Psoas muscle (tissue), 8 donors: ENCODE results near the gene ARL6IP6. TPM values are rescaled to one million over a fixed set of nuclear protein-coding genes. Genes with fewer than 3 reads are reported as not detected.
"Not testable (repeated sequence)": the region's sequence is repeated elsewhere in the genome, so short reads cannot be mapped to it uniquely, and the experiment has no call there.

Experiments
- ATAC-seq, 4 donors: fragments of 200-7000 bp; cut with Tn5 transposase; one replicate each; pipeline ENCODE4 v1.9.1; 2020; ENCODE audit warnings: moderate library complexity in 3 of 4, mild to moderate bottlenecking in 2 of 4
- DNase-seq, 2 donors: peaks; one replicate each; pipeline ENCODE4 v3.0.0-alpha.2; 2020
- H3K27ac ChIP-seq: fragments of 200-600 bp; one replicate; pipeline ENCODE4 v1.8.0; 2022
- H3K27me3 ChIP-seq, 3 donors: fragments of 200-600 bp in 1 of 3; one replicate each; pipeline versions ENCODE4 v1.6.1 to v1.8.0; 2013 to 2022; ENCODE audit warnings: low read length in 2 of 3, mild to moderate bottlenecking in 2 of 3, moderate library complexity in 1 of 3; ENCODE audit not compliant: insufficient read depth in 3 of 3
- H3K36me3 ChIP-seq, 2 donors: fragments of 200-600 bp in 1 of 2; one replicate each; pipeline versions ENCODE4 v1.6.1 to v1.8.0; 2013 to 2022; ENCODE audit warnings: low read depth in 1 of 2, mild to moderate bottlenecking in 1 of 2, moderate library complexity in 1 of 2; ENCODE audit not compliant: insufficient read depth in 1 of 2
- H3K4me1 ChIP-seq: fragments of 200-600 bp; one replicate; pipeline ENCODE4 v1.8.0; 2022
- H3K4me3 ChIP-seq: fragments of 200-600 bp; one replicate; pipeline ENCODE4 v1.8.0; 2022; ENCODE audit warnings: mild to moderate bottlenecking
- H3K9me3 ChIP-seq: fragments of 200-600 bp; one replicate; pipeline ENCODE4 v1.8.0; 2022
- CTCF ChIP-seq: fragments of 200-600 bp; IDR thresholded peaks from one replicate; pipeline ENCODE4 v1.8.0; 2022; ENCODE audit warnings: antibody characterized with exemption
- WGBS, 3 donors: extraction: QIAGEN DNeasy Blood & Tissue Kit; methylation state at CpG; one replicate each; pipeline versions ENCODE4 v1.1.6 to v1.1.7; 2013; 5-methylcytosine and 5-hydroxymethylcytosine counted together
- intact Hi-C, 2 donors: fragments of 100-400 bp; cut with DNase I; formaldehyde crosslinking; loops; one replicate each; pipeline versions ENCODE4 v1.11.0 to v1.14.2; 2022
- polyA plus RNA-seq, 3 donors: library from polyadenylated mRNA; stranded (reverse); fragments of 200-250 nt; gene quantifications; one replicate each; pipeline ENCODE4 v1.2.3, GENCODE V29; 2013
- total RNA-seq, 4 donors: library from RNA; stranded (reverse); fragmentation: NEBNext Ultra II Directional in 2 of 4; extraction: Animal tissue kit (Norgen Biotek cat#: 25700) in 2 of 4; gene quantifications; one replicate each; pipeline versions ENCODE4 v1.2.1 to v1.2.4, GENCODE V29; 2021 to 2023
- donor health status: healthy with polysubstance abuse.
- donor health status: DM: no; HTN: no; CAD: no; lungs with moderate emphysema.
- donor health status: Bipolar disorder and iron deficiency.
- donor health status: healthy.
- donor health status: DM: yes; HTN: yes; CAD: no.
- donor health status: DM: no; HTN: no; CAD: no.
- donor health status: DM: no; HTN: no; CAD: no.
- donor health status: DM: yes; HTN: yes; CAD: no.

Gene ARL6IP6
- total and polyA plus RNA-seq, 7 donors = 3.0 to 7.8 (median 5.2) TPM

DNA sequence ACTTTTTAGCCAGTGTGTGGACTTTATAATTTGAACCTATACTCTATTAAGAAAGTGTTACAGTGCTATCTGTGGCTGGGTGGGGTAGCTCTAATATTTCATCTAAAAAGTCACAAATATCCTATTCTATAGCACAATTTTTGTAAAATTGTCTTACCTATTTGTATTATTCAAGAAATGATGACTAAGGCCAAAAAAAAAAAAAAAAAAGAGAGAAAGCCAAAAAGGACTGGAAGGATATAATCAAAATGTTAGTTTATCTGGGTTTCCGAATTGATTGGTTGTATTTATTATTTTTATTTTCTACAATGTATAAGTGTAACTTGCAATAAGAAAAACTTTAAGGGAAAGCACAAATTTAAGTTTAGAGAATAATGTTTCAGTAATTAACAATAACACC, 5.5 kb downstream of the ARL6IP6 start:
- intact Hi-C loops = no loop called here
- Histone ChIP-seq H3K4me1 (peaks cover 19% of the 10 kb centered on the region), H3K27me3 (no peaks in the 10 kb centered on the region), H3K9me3 (no peaks in the 10 kb centered on the region), H3K36me3 (peaks cover 0 to 9% of the 10 kb centered on the region in 2 donors), H3K27ac (no peak overlapping the region), H3K4me3 (no peak overlapping the region)
- no peak for ATAC-seq
- 93 to 96% (median 94%) methylated on average over 1 of the region's 1 CpG for WGBS, 3 donors
- no peak for TF ChIP-seq CTCF
- DNase-seq = no peak

- Histone ChIP-seq H3K4me1 (peaks cover 3% of the 10 kb centered on the region), H3K9me3 (no peaks in the 10 kb centered on the region), H3K36me3 (peaks cover 0 to 1% of the 10 kb centered on the region in 2 donors), H3K27ac (no peak overlapping the region), H3K4me3 (no peak overlapping the region), H3K27me3 (no peaks in the 10 kb centered on the region)
- no peak for DNase-seq
- no peak for TF ChIP-seq CTCF
- no peak for ATAC-seq
- intact Hi-C loops = no loop called here
- 92 to 96% (median 92%) methylated on average over 2 of the region's 2 CpGs for WGBS, 3 donors
Measured at GRCh38 chr2:152729844-152730243, 11.4 kb downstream of the ARL6IP6 start.

GRCh38 chr2:152730591-152731333, 12.3 kb downstream of the ARL6IP6 start:
- 94 to 97% (median 97%) methylated on average over 1 of the region's 1 CpG for WGBS, 3 donors
- ATAC-seq = peak; percentile 59 to 65 (median 60)

GRCh38 chr2:152737509-152737908, 19.1 kb downstream of the ARL6IP6 start:
- DNase-seq, H3K27ac ChIP-seq, H3K9me3 ChIP-seq, H3K4me3 ChIP-seq, H3K27me3 ChIP-seq, ATAC-seq, intact Hi-C loops, H3K4me1 ChIP-seq: not testable (repeated sequence)
- H3K36me3 ChIP-seq = peaks cover 3 to 30% of the 10 kb centered on the region in 2 donors
- 75 to 95% (median 87%) methylated on average over 1 of the region's 1 CpG for WGBS, 3 donors

More at GRCh38 chr2:152730591-152731333, 12.3 kb downstream of the ARL6IP6 start:
- DNase-seq = no peak
- H3K27me3 ChIP-seq = no peaks in the 10 kb centered on the region
- H3K4me1 ChIP-seq = peaks cover 3% of the 10 kb centered on the region
- TF ChIP-seq CTCF = no peak
- peaks cover 0 to 10% of the 10 kb centered on the region in 2 donors for H3K36me3 ChIP-seq
- no peaks in the 10 kb centered on the region for H3K9me3 ChIP-seq
- intact Hi-C loops = no loop called here
- no peak overlapping the region for H3K27ac ChIP-seq
- H3K4me3 ChIP-seq = no peak overlapping the region

DNA sequence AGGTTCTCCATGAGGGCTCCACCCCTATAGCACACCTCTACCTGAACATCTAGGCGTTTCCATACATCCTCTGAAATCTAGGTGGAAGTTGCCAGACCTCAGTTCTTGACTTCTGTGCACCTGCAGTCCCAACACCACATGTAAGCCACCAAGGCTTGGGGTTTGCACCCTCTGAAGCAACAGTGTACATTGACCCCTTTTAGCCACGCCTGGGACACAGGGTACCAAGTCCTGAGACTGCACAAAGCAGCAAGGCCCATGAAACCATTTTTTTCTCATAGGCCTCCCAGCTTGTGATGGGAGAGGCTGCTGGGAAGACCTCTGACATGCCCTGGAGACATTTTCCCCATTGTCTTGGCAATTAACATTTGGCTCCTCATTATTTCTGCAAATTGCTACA, 20.0 kb downstream of the ARL6IP6 start:
- no peak for DNase-seq
- intact Hi-C loops = no loop called here
- Histone ChIP-seq H3K36me3 (peaks cover 3 to 30% of the 10 kb centered on the region in 2 donors), H3K4me3 (no peak overlapping the region), H3K4me1 (no peaks in the 10 kb centered on the region), H3K27ac (no peak overlapping the region), H3K27me3 (no peaks in the 10 kb centered on the region), H3K9me3 (no peaks in the 10 kb centered on the region)
- no peak for TF ChIP-seq CTCF
- no peak for ATAC-seq
- 97 to 100% (median 98%) methylated on average over 2 of the region's 2 CpGs for WGBS, 3 donors

DNA sequence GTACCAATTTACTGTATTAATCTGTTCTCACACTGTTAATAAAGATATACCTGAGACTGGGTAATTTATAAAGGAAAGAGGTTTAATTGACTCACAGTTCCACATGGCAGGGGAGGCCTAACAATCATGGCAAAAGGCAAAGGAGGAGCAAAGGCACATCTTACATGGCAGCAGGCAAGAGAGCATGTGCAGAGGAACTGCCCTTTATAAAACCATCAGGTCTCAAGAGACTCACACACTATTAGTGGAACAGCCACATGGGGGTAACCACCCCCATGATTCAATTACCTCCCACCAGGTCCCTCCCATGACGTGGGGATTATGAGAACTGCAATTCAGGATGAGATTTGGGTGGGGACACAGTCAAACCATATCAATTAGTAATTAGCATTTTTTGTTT, 21.3 kb downstream of the ARL6IP6 start:
- H3K4me3 ChIP-seq, DNase-seq, H3K4me1 ChIP-seq, intact Hi-C loops, H3K27ac ChIP-seq, H3K27me3 ChIP-seq, H3K9me3 ChIP-seq, ATAC-seq: not testable (repeated sequence)
- WGBS, 3 donors = 81 to 94% (median 88%) methylated on average over 1 of the region's 1 CpG
- peaks cover 3 to 30% of the 10 kb centered on the region in 2 donors for H3K36me3 ChIP-seq
